Activated CD4-positive, CD25-positive, alpha-beta regulatory T cell treated with anti-CD3 and anti-CD28 coated beads, Interleukin-2, amount 50 U/mL, for 24 hours (primary cell): ENCODE data around the gene TUBA1A.
"Not testable (repeated sequence)": the region's sequence is repeated elsewhere in the genome, so short reads cannot be mapped to it uniquely, and the experiment has no call there.

Experiments
- ATAC-seq, 2 donors: fragments of 150-1000 bp; cut with Tn5 transposase; one replicate each; pipeline ENCODE4 v1.10.0; 2021; ENCODE audit warnings: mild to moderate bottlenecking in 1 of 2, moderate library complexity in 1 of 2

The TUBA1A gene

GRCh38 chr12:49200919-49201594 is 12.2 kb upstream of the TUBA1A start:
- ATAC-seq = peak; percentile 88 to 89

GRCh38 chr12:49198431-49199155 is 9.7 kb upstream of the TUBA1A start:
- no peak for ATAC-seq

DNA sequence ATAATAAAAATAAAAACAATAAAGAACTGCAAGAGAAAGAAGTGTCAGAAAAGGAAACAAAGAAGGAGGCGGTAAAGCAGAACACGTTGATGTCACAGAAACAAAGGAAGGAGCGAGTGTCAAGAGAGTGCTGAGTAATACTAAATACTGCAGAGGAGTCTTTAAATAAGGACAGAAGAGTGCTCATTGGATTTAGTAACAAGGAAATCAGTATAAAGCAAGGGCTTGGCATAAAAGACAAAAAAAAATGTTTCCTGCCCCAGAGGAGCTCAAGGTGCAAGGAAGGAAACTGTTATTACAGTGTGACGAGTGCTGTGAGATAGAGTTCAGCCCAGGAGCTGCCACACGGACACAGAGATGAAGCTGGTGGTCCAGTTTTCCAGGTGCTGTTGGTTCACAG is 8.4 kb upstream of the TUBA1A start:
- no peak for ATAC-seq

DNA sequence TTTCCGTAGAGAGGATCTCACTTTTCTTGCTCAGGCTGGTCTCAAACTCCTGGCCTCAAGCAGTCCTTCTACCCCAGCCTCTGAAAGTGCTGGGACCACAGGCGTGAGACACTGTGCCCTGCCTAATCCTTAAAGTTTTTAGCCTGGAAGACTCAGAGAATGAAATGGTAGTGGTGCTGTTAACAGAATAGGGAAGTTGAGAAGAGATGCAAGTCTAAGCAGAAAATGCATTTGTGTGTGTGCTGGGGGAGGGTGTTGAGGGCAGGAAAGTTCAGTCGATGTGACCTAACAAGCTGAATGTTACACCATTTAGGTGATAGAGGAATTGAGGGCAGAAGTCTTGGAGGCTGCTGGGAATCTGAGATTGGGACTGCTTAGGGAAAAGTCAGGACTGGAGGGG is 6.9 kb upstream of the TUBA1A start:
- ATAC-seq = no peak

- not testable (repeated sequence) for ATAC-seq
Observed at GRCh38 chr12:49193746-49194145, 4.9 kb upstream of the TUBA1A start.

GRCh38 chr12:49191498-49191897 is 2.6 kb upstream of the TUBA1A start:
- ATAC-seq = not testable (repeated sequence)

- ATAC-seq = no peak
Observed at GRCh38 chr12:49190974-49191373, 2.1 kb upstream of the TUBA1A start.

GRCh38 chr12:49189731-49190716 is 1.1 kb upstream of the TUBA1A start:
- ATAC-seq = no peak

DNA sequence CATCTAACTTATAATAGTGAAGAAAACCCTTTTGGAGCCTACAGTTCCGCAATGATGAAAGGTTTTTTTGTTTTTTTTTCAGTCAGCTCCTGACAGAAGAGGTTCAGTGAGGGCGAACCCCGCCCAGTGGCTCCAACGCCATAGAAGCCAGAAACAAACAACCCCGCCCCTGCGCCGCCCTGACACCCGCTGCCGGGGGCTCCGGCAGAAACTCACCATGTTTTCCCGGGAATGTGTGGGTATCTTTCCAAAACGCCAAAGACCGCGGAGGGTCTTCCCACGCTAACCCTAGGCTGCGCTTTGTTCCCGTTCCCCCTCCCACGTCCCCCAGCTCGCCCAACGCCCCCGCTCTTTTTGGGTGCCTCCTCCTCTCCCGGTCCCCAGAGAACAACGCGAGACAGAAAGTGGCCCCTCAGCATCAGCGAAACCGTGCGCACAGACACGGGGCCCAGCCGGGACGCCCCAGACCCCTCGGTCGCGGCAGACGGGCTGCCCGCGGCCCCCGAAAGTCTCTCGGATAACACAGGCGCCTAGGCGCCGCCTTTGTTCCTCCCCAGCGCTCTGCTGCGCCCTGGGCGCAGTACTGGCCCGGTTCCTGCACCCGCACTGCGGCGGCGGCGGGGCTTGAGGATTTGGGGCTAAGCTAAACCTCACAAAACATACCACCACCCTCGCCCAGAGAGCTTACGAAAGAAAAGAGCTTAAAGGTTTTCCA is 522 bp downstream of the TUBA1A start:
- peak; percentile 42 to 51 for ATAC-seq

GRCh38 chr12:49187184-49187583 is 1.7 kb downstream of the TUBA1A start:
- no peak for ATAC-seq

DNA sequence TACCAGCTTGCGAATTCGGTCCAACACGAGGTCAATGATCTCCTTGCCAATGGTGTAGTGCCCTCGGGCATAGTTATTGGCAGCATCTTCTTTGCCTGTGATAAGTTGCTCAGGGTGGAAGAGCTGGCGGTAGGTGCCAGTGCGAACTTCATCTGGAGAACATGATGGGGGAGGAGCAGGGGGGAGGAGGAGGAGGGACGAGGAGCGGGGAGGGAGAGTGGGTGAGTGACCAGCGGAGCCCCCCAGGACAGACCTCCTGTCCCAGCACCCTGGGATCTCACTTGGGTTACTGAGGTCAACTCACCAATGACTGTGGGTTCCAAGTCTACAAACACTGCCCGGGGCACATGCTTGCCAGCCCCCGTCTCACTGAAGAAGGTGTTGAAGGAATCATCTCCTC is 2.6 kb downstream of the TUBA1A start:
- not testable (repeated sequence) for ATAC-seq

DNA sequence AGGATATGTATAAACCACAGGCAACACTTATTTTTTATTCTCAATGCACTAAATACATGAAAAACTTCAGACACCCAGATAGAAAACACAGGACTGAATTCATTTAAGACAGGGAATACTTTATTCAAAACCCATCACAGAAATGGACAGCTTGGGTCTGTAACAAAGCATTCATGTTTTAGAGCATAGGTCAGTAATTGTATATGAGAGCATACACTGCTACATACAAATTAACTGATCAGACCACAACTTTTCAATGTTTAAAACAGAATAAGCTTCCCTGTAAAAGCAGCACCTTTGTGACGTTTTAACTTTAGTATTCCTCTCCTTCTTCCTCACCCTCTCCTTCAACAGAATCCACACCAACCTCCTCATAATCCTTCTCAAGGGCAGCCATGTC is 4.2 kb downstream of the TUBA1A start:
- ATAC-seq = not testable (repeated sequence)

GRCh38 chr12:49183214-49183950 is 5.5 kb downstream of the TUBA1A start:
- not testable (repeated sequence) for ATAC-seq

GRCh38 chr12:49174218-49174617 is 14.7 kb downstream of the TUBA1A start:
- no peak for ATAC-seq

- no peak for ATAC-seq
Observed at GRCh38 chr12:49170924-49171323, 18.0 kb downstream of the TUBA1A start.

DNA sequence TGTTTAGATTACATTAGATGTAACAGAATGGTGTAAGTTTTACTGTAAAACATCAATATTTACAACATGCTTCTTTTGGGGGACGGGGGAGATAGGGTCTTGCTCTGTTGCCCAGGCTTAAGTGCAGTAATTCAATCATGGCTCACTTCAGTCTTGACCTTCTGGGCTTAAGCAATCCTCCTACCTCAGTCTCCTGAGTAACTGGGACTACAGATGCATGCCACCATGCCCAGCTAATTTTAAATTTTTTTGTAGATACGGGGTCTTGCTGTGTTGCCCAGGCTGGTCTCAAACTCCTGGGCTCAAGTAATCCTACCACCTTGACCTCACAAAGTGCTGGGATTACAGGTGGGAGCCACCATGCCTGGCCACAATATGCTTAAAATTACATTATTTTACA is 23.8 kb downstream of the TUBA1A start:
- no peak for ATAC-seq

- ATAC-seq = not testable (repeated sequence)
Observed at GRCh38 chr12:49161901-49162300, 27.0 kb downstream of the TUBA1A start.

DNA sequence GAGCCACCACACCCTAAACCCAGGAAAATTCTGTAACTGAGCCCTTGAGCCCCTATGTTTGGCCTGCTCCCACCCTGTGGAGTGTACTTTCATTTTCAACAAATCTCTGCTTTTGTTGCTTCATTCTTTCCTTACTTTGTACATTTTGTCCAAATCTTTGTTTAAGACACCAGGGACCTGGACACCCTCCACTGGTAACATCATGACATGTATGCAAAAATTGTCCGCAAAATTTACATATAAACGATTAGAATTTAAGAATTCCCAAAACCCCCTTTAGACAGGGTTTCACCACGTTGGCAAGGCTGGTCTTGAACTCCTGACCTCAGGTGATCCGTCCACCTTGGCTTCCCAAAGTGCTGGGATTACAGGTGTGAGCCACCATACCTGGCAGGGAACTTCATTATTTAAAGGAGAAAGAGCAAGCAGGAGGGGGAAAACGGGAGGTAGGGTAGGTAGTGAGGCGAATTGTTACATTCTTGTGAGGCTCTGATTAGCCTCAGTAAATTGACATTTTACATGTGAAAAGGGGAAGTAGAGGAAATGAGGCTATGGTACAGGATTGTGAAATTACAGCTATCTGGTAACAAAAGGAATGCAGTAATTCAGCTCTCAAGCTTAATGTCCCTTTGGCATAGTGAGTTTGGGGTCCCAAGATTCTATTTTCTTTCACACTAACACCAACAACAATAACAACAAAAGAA is 27.6 kb downstream of the TUBA1A start:
- no peak for ATAC-seq

- ATAC-seq = no peak
Observed at GRCh38 chr12:49160399-49160798, 28.5 kb downstream of the TUBA1A start.

DNA sequence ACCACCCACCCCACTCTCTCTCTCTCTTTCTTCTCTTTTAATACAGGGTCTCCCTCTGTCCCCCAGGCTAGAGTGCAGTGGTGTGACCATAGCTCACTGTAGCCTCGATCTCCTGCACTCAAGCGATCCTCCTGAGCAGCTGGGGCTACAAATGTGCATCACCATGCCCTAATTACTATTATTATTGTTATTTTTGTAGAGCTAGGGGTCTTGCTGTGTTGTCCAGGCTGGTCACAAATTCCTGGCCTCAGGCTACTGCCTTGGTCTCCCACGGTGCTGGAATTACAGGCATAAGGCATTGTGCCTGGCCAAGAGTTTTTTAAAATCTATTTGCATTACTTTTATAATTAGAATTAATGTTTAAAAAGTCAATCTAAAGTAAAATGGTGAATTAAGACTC is 34.7 kb downstream of the TUBA1A start:
- no peak for ATAC-seq

DNA sequence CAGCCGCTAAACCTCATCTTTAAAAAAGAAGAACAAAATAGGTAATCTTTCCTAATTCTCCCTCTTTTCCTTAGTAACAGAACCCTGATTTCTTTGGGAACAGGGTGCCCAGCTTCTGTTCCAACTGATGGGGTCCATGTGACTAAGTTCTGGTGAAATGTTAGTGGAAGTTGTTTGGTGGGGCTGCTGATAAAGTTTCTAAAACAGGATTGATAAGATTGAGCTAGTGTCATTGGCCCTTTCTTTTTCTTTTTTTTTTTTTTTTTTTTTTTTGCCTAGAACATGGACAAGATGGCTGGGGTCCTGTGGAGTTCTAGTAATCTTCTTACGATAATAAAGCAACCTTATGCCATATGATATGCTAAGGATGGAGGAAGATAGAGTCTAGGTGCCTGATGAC is 41.5 kb downstream of the TUBA1A start:
- ATAC-seq = no peak
